Measurements from ENCODE around the gene VRK1. TPM values are rescaled to one million over a fixed set of nuclear protein-coding genes. Genes with fewer than 3 reads are reported as not detected.

VRK1 gene
- total RNA-seq, 2 experiments from 2014 or later: 97.5 to 97.9 TPM

DNA sequence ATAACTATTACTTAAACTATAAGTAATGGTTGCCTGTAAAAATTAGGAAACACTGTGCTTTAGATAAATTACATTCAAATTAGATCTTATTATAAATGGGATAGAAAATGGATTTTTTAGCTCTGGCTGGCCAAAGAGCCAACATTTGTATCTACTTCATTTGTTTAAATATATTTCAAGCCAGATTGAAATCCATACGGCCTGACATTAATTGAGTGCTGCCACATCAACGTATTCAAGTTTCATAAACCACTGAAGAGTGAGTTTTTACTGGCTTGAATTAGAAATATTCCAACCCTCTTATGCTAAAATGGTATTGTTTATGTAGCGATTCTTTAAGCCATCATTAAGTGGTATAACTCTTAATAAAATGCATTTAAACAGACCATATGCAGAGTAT, 133.3 kb downstream of the VRK1 start:
- CTCF ChIA-PET (ENCODE audit: unreplicated experiment): no interaction called here
- POLR2A ChIA-PET: no interaction called here

More for the DNA sequence above, 133.3 kb downstream of the VRK1 start:
- no peaks in the 10 kb centered on the region for H3K36me3 ChIP-seq (ENCODE audit: insufficient read depth, low read length)
- no peaks in the 10 kb centered on the region for H3K9me2 ChIP-seq (ENCODE audit: insufficient read depth, low read length)
- no peak overlapping the region for H3K4me3 ChIP-seq (ENCODE audit: low read depth, low read length, poor library complexity, severe bottlenecking)
- no peaks in the 10 kb centered on the region for H3K9me3 ChIP-seq (ENCODE audit: low read length)
- H3K79me2 ChIP-seq (ENCODE audit: insufficient read depth, low read depth, low read length): no peaks in the 10 kb centered on the region
- no peaks in the 10 kb centered on the region for H3K4me1 ChIP-seq (ENCODE audit: insufficient read depth, low read length, poor library complexity, severe bottlenecking)
- intact Hi-C loops (cut with micrococcal nuclease; ENCODE audit: unreplicated experiment): no loop called here
- H2AFZ ChIP-seq (ENCODE audit: low read length): no peak overlapping the region
- H3K4me2 ChIP-seq (ENCODE audit: low read length): no peak overlapping the region
- no peaks in the 10 kb centered on the region for H4K20me1 ChIP-seq (ENCODE audit: insufficient read depth, low read length)
- TF ChIP-seq EZH2phosphoT487 (IDR thresholded peaks at IDR 0.05; ENCODE audit: borderline replicate concordance, low read depth, low read length): no peak
- TF ChIP-seq, protein P1, sequence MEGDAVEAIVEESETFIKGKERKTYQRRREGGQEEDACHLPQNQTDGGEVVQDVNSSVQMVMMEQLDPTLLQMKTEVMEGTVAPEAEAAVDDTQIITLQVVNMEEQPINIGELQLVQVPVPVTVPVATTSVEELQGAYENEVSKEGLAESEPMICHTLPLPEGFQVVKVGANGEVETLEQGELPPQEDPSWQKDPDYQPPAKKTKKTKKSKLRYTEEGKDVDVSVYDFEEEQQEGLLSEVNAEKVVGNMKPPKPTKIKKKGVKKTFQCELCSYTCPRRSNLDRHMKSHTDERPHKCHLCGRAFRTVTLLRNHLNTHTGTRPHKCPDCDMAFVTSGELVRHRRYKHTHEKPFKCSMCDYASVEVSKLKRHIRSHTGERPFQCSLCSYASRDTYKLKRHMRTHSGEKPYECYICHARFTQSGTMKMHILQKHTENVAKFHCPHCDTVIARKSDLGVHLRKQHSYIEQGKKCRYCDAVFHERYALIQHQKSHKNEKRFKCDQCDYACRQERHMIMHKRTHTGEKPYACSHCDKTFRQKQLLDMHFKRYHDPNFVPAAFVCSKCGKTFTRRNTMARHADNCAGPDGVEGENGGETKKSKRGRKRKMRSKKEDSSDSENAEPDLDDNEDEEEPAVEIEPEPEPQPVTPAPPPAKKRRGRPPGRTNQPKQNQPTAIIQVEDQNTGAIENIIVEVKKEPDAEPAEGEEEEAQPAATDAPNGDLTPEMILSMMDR (conservative IDR thresholded peaks at IDR 0.05; ENCODE audit: low read length): no peak
- no TSS peak for BruUV-seq (replicated peaks)
- no peak overlapping the region for H3K27ac ChIP-seq (ENCODE audit: low read depth, low read length, poor library complexity, severe bottlenecking)
- DNase-seq (ENCODE audit: low spot score): no peak
